ENCODE results near the gene FOXRED1.
A peak's percentile ranks its signal among the peaks of the same experiment; 100 is the strongest.

FOXRED1 gene

GRCh38 chr11:126312961-126313360 is 44.0 kb downstream of the FOXRED1 start:
- no peak for DNase-seq

- DNase-seq, result no peak
Observed at GRCh38 chr11:126313826-126314225, 44.9 kb downstream of the FOXRED1 start.

DNA sequence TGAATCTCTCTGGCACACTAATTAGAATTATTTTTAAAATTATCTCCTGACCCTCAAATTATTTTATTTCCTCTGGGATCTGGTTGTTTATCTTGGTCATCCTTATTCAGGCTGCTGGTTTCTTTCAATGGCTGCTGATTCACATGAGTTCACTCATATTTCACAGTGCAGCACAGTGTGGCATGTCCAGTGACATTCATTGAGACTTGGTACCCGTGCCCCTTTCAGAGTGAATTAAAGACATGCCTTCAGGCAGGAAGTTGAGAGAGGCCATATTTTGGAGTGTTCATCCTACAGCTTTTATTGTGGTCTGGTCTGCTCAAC is 48.4 kb downstream of the FOXRED1 start:
- no peak for DNase-seq

DNA sequence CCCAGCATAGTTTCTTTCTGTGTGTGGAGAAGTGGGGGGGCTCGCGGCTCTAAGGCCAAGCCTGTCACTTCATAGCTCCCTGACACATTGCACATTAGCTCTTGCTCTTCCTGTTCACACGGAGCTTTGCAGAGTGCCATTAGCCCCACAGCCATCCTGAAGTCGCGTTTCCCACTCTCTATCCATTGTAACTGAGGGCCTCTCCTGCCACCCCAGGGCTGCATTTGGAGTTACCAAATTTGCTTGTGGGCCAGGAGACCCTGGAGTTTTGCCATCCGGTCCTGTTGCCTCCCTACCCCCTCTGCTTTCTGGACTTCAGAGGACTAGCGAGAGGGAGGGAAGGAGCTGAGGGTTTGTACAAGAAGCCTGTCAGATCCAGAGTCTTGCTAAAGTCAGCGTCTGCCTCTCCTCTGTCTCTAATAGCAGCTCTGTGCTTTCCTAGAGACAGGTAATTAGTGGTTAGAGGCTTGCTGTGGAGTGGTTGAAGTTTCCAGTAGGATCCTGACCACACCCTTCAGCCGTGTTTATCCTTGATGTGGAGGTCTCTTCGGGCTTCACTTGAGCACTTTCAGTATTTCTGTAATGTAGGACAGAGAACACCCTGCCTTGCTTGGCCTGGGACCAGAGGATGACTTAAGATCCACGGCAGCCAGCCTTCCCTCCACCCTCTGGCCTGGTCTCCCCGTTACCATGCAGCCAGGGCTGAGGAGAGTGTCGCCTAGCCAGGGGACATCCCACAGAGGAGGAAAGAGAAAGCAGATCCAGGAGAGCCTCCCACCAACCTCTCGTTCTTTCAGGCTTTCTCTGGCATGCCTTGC is 49.0 kb downstream of the FOXRED1 start:
- peak; percentile 89 for DNase-seq

DNA sequence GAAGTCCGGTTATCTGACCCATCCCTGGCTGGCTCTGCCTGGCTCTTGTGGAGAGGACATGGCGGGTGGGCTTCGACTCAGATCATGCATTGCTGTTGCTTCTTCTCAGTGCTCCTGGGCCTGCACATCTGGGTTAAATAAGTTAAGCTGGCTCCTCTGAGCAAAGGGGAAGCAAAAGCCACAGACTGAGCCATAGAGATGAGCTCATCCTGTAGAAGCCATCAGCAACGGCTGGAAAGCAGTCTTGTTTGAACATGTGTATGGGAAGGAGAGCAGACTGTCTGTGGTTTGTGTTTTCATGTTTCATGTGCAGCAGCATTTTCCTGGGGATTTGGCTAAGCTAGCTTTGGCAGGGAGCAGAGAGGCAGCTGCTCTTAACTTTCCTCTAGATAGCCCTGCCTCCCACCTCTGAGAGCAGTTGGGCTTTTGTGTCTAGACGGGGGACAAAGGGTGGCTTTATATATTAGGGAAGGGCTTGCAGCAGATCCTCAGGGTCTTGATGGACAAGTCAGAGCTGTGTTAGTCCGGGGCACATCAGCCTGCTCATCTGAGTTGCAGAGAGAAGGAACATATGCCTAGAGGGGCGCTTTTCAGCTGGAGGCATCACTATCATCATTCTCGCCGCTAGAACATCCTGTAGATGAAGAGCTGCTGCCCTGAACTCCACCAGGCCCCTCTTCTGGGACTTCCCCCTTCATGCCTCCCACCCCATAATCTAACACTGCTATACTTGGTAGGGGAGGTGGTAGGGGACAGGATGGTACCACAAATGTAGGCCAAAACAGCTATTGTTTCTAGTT is 49.8 kb downstream of the FOXRED1 start:
- peak; percentile 97 for DNase-seq

DNA sequence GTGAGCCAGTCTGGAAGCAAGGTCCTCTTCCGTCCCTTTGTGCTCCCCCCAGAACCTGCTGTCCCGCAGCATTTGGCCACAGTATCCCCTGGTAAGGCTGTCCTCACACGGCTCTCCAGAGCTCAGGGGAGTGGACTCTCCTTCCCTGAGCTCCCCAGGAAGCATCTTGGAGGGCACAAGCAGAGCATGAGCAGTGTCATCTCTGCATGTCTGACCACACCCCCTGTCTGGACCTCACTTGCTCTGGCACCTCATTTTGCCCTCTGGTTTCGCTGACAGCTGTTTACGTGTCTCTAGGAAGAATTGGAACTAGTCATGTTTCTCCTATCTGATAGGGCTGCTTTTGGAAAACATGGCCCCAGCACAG is 50.4 kb downstream of the FOXRED1 start:
- no peak for DNase-seq

- DNase-seq, result no peak
Observed at GRCh38 chr11:126322996-126323395, 54.0 kb downstream of the FOXRED1 start.

- DNase-seq, result no peak
Observed at GRCh38 chr11:126327281-126328000, 58.5 kb downstream of the FOXRED1 start.
